Measurements from ENCODE around the gene NDP. TPM values are rescaled to one million over a fixed set of nuclear protein-coding genes. Genes with fewer than 3 reads are reported as not detected.
"Not testable (repeated sequence)": the region's sequence is repeated elsewhere in the genome, so short reads cannot be mapped to it uniquely, and the experiment has no call there.

NDP gene
- total RNA-seq, 1 donor: 0.36 TPM

- no peak for DNase-seq (ENCODE audit: insufficient read length, low spot score, missing footprints)
- Histone ChIP-seq H2AFZ (ENCODE audit: low read length) (no peak overlapping the region), H3K9me3 (ENCODE audit: low read depth, low read length) (no peaks in the 10 kb centered on the region), H3K27ac (ENCODE audit: low read depth, low read length) (no peak overlapping the region), H3K4me1 (ENCODE audit: insufficient read depth, low read length) (no peaks in the 10 kb centered on the region), H3K4me2 (ENCODE audit: insufficient read depth, low read length) (no peak overlapping the region), H4K20me1 (ENCODE audit: insufficient read depth, low read length) (no peaks in the 10 kb centered on the region), H3K79me2 (ENCODE audit: insufficient read depth, low read length) (no peaks in the 10 kb centered on the region), H3K36me3 (ENCODE audit: insufficient read depth, low read length) (no peaks in the 10 kb centered on the region), H3K27me3 (ENCODE audit: insufficient read depth, low read length) (peaks cover 14% of the 10 kb centered on the region), H3K4me3 (ENCODE audit: insufficient read depth, low read length) (no peak overlapping the region)
- TF ChIP-seq CTCF (IDR thresholded peaks at IDR 0.05; ENCODE audit: extremely low read depth, low read depth, low read length): peak; percentile 21
Measured at GRCh38 chrX:43939187-43939926, 33.8 kb downstream of the NDP start.

GRCh38 chrX:43922032-43922431, 51.2 kb downstream of the NDP start:
- H3K27me3 ChIP-seq (ENCODE audit: insufficient read depth, low read length); DNase-seq (ENCODE audit: insufficient read length, low spot score, missing footprints); H2AFZ ChIP-seq (ENCODE audit: low read length); H3K4me2 ChIP-seq (ENCODE audit: insufficient read depth, low read length); H3K4me3 ChIP-seq (ENCODE audit: insufficient read depth, low read length); H3K4me1 ChIP-seq (ENCODE audit: insufficient read depth, low read length); H3K27ac ChIP-seq (ENCODE audit: low read depth, low read length); H3K36me3 ChIP-seq (ENCODE audit: insufficient read depth, low read length); H3K79me2 ChIP-seq (ENCODE audit: insufficient read depth, low read length); H4K20me1 ChIP-seq (ENCODE audit: insufficient read depth, low read length); H3K9me3 ChIP-seq (ENCODE audit: low read depth, low read length): not testable (repeated sequence)

GRCh38 chrX:43910772-43911171, 62.4 kb downstream of the NDP start:
- H3K36me3 ChIP-seq (ENCODE audit: insufficient read depth, low read length); H3K4me3 ChIP-seq (ENCODE audit: insufficient read depth, low read length); H3K79me2 ChIP-seq (ENCODE audit: insufficient read depth, low read length); H3K27ac ChIP-seq (ENCODE audit: low read depth, low read length); H3K4me1 ChIP-seq (ENCODE audit: insufficient read depth, low read length); H3K4me2 ChIP-seq (ENCODE audit: insufficient read depth, low read length); H3K9me3 ChIP-seq (ENCODE audit: low read depth, low read length); H2AFZ ChIP-seq (ENCODE audit: low read length); DNase-seq (ENCODE audit: insufficient read length, low spot score, missing footprints); H4K20me1 ChIP-seq (ENCODE audit: insufficient read depth, low read length): not testable (repeated sequence)
- H3K27me3 ChIP-seq (ENCODE audit: insufficient read depth, low read length): peaks cover 11% of the 10 kb centered on the region

GRCh38 chrX:43910012-43910411, 63.2 kb downstream of the NDP start:
- Histone ChIP-seq H4K20me1 (ENCODE audit: insufficient read depth, low read length) (no peaks in the 10 kb centered on the region), H3K4me2 (ENCODE audit: insufficient read depth, low read length) (no peak overlapping the region), H3K4me3 (ENCODE audit: insufficient read depth, low read length) (no peak overlapping the region), H2AFZ (ENCODE audit: low read length) (no peak overlapping the region), H3K36me3 (ENCODE audit: insufficient read depth, low read length) (no peaks in the 10 kb centered on the region), H3K27me3 (ENCODE audit: insufficient read depth, low read length) (peaks cover 9% of the 10 kb centered on the region), H3K9me3 (ENCODE audit: low read depth, low read length) (no peaks in the 10 kb centered on the region), H3K79me2 (ENCODE audit: insufficient read depth, low read length) (no peaks in the 10 kb centered on the region), H3K27ac (ENCODE audit: low read depth, low read length) (no peak overlapping the region), H3K4me1 (ENCODE audit: insufficient read depth, low read length) (no peaks in the 10 kb centered on the region)
- DNase-seq (ENCODE audit: insufficient read length, low spot score, missing footprints): no peak
- no peak for TF ChIP-seq CTCF (IDR thresholded peaks at IDR 0.05; ENCODE audit: extremely low read depth, low read depth, low read length)

- Histone ChIP-seq H3K9me3 (ENCODE audit: low read depth, low read length) (no peaks in the 10 kb centered on the region), H3K4me2 (ENCODE audit: insufficient read depth, low read length) (no peak overlapping the region), H3K79me2 (ENCODE audit: insufficient read depth, low read length) (no peaks in the 10 kb centered on the region), H3K36me3 (ENCODE audit: insufficient read depth, low read length) (no peaks in the 10 kb centered on the region), H4K20me1 (ENCODE audit: insufficient read depth, low read length) (no peaks in the 10 kb centered on the region), H3K4me1 (ENCODE audit: insufficient read depth, low read length) (no peaks in the 10 kb centered on the region), H3K4me3 (ENCODE audit: insufficient read depth, low read length) (no peak overlapping the region), H2AFZ (ENCODE audit: low read length) (no peak overlapping the region), H3K27me3 (ENCODE audit: insufficient read depth, low read length) (peaks cover 6% of the 10 kb centered on the region), H3K27ac (ENCODE audit: low read depth, low read length) (no peak overlapping the region)
- no peak for TF ChIP-seq CTCF (IDR thresholded peaks at IDR 0.05; ENCODE audit: extremely low read depth, low read depth, low read length)
- no peak for DNase-seq (ENCODE audit: insufficient read length, low spot score, missing footprints)
Measured at GRCh38 chrX:43909141-43909540, 64.0 kb downstream of the NDP start.
